SK-N-SH (cell line): ENCODE results near the gene PCDHGA1. TPM values are rescaled to one million over a fixed set of nuclear protein-coding genes. Genes with fewer than 3 reads are reported as not detected.
A peak's percentile ranks its signal among the peaks of the same experiment; 100 is the strongest.

ENCODE experiments used
- CTCF ChIA-PET: fragments of 300-600, 350-600 bp; formaldehyde crosslinking; extraction: SDS; loops from one replicate; lab custom pipeline; 2021; lab: Yijun Ruan, JAX
- POLR2A ChIA-PET: fragments of 350-600 bp; sonication (Branson Sonifier 250); formaldehyde crosslinking; extraction: SDS; loops from one replicate; lab custom pipeline; 2020; ENCODE audit warnings: antibody characterized with exemption, inconsistent platforms; lab: Yijun Ruan, JAX
- DNase-seq: peaks from one replicate; pipeline ENCODE4 v3.0.0; 2012
- H2AFZ ChIP-seq: fragments of 200-600 bp; sonication (generic); 2 replicates; pipeline ENCODE4 v1.8.1; 2016; ENCODE audit warnings: antibody characterized with exemption, mild to moderate bottlenecking, low read depth
- H3F3A ChIP-seq: fragments of 200-600 bp; sonication (generic); replicated peaks from 2 replicates; pipeline ENCODE3; 2016; ENCODE audit warnings: antibody characterized with exemption, mild to moderate bottlenecking; ENCODE audit not compliant: insufficient read depth
- H3K27ac ChIP-seq, 2 experiments: fragments of 200-500 bp in 1 of 2; fragments of 200-600 bp in 1 of 2; sonication (Bioruptor generic) in 1 of 2; sonication (generic), shearing (Covaris generic) in 1 of 2; 2 replicates each; pipeline versions ENCODE4 v1.5.1 to v1.6.1; 2014 to 2016; ENCODE audit warnings: low read depth in 2 of 2, inconsistent platforms in 1 of 2, low read length in 1 of 2, mild to moderate bottlenecking in 1 of 2, mixed read lengths in 1 of 2
- H3K27me3 ChIP-seq: fragments of 200-600 bp; sonication (generic), shearing (Covaris generic); 2 replicates; pipeline ENCODE4 v1.6.1; 2016; ENCODE audit warnings: mixed run types; ENCODE audit not compliant: insufficient read depth
- H3K36me3 ChIP-seq, 2 experiments: fragments of 200-500 bp in 1 of 2; fragments of 200-600 bp in 1 of 2; sonication (Bioruptor generic) in 1 of 2; sonication (generic) in 1 of 2; replicated peaks in 1 of 2; 2 replicates each; pipeline versions ENCODE3 to v1.5.1; 2014 to 2016; ENCODE audit warnings: low read length in 1 of 2, mild to moderate bottlenecking in 1 of 2; ENCODE audit not compliant: insufficient read depth in 2 of 2, control insufficient read depth in 1 of 2
- H3K4me1 ChIP-seq, 2 experiments: fragments of 200-500 bp in 1 of 2; fragments of 200-600 bp in 1 of 2; sonication (Bioruptor generic) in 1 of 2; sonication (generic), shearing (Covaris generic) in 1 of 2; 2 replicates each; pipeline versions ENCODE4 v1.5.1 to v1.6.1; 2014 to 2016; ENCODE audit warnings: low read depth in 1 of 2, low read length in 1 of 2, mixed run types in 1 of 2; ENCODE audit not compliant: insufficient read depth in 2 of 2, control insufficient read depth in 1 of 2
- H3K4me2 ChIP-seq: fragments of 200-600 bp; sonication (generic), shearing (Covaris generic); 2 replicates; pipeline ENCODE4 v1.6.1; 2017; ENCODE audit warnings: mixed run types
- H3K4me3 ChIP-seq, 2 experiments: fragments of 200-500 bp in 1 of 2; fragments of 200-600 bp in 1 of 2; sonication (Bioruptor generic) in 1 of 2; sonication (generic), shearing (Covaris generic) in 1 of 2; 2 replicates each; pipeline versions ENCODE4 v1.5.1 to v1.8.1; 2014 to 2016; ENCODE audit warnings: low read depth in 2 of 2, inconsistent platforms in 1 of 2, low read length in 1 of 2, mild to moderate bottlenecking in 1 of 2, mixed read lengths in 1 of 2, moderate library complexity in 1 of 2
- H3K79me2 ChIP-seq: fragments of 200-600 bp; sonication (generic); 2 replicates; pipeline ENCODE4 v1.8.1; 2017; ENCODE audit warnings: mild to moderate bottlenecking; ENCODE audit not compliant: insufficient read depth
- H3K9ac ChIP-seq: fragments of 200-600 bp; sonication (generic); 2 replicates; pipeline ENCODE4 v1.6.1; 2017; ENCODE audit warnings: mixed run types
- H3K9me2 ChIP-seq: fragments of 200-600 bp; sonication (generic); 2 replicates; pipeline ENCODE4 v1.6.1; 2017; ENCODE audit warnings: mixed run types
- H3K9me3 ChIP-seq: fragments of 200-600 bp; sonication (generic); 2 replicates; pipeline ENCODE4 v1.6.1; 2017; ENCODE audit warnings: mixed run types, mild to moderate bottlenecking, moderate library complexity
- H4K20me1 ChIP-seq: fragments of 200-600 bp; sonication (generic); 2 replicates; pipeline ENCODE4 v1.6.1; 2017; ENCODE audit warnings: mild to moderate bottlenecking, mixed run types; ENCODE audit not compliant: insufficient read depth
- CHD2 ChIP-seq: fragments of 150-350 bp; IDR thresholded peaks from 2 replicates; pipeline ENCODE4 v1.6.1; 2018; ENCODE audit warnings: low read length; ENCODE audit not compliant: partially characterized antibody
- EP300 ChIP-seq, 2 experiments: IDR thresholded peaks; 2 replicates each; pipeline versions ENCODE4 v1.4.0 to v1.6.1; 2012; ENCODE audit warnings: borderline replicate concordance in 1 of 2, low read depth in 1 of 2, low read length in 1 of 2
- FOXJ3 ChIP-seq: sonication (generic); formaldehyde crosslinking; IDR thresholded peaks from 2 replicates; pipeline ENCODE4 v1.5.1; 2020; ENCODE audit warnings: mild to moderate bottlenecking, missing genetic modification reagents
- GATA2 ChIP-seq: sonication (generic); formaldehyde crosslinking; IDR thresholded peaks from 2 replicates; pipeline ENCODE4 v1.5.0; 2020; ENCODE audit warnings: mild to moderate bottlenecking, missing genetic modification reagents
- MEF2A ChIP-seq: IDR thresholded peaks from 2 replicates; pipeline ENCODE4 v1.4.0; 2012; ENCODE audit warnings: low read depth, borderline replicate concordance
- MXI1 ChIP-seq: IDR thresholded peaks from 2 replicates; pipeline ENCODE4 v1.6.1; 2012; ENCODE audit warnings: mild to moderate bottlenecking, low read depth, low read length, improper control_type of control experiment
- PBX3 ChIP-seq: IDR thresholded peaks from 2 replicates; pipeline ENCODE4; 2012
- RCOR1 ChIP-seq: fragments of 150-350 bp; IDR thresholded peaks from 2 replicates; pipeline ENCODE4 v1.6.1; 2017; ENCODE audit warnings: antibody characterized with exemption, low read length
- RFX5 ChIP-seq: IDR thresholded peaks from 2 replicates; pipeline ENCODE4 v1.6.1; 2012; ENCODE audit warnings: mild to moderate bottlenecking, improper control_type of control experiment, low read length
- TCF12 ChIP-seq: IDR thresholded peaks from 2 replicates; pipeline ENCODE4 v1.4.0; 2012
- ZBTB33 ChIP-seq: IDR thresholded peaks from 2 replicates; pipeline ENCODE4 v1.4.0; 2012; ENCODE audit warnings: low read depth, borderline replicate concordance
- WGBS: methylation state at CpG from one replicate; pipeline ENCODE4 v1.1.6; 2017; ENCODE audit warnings: low lambda C conversion rate; 5-methylcytosine and 5-hydroxymethylcytosine counted together
- polyA plus RNA-seq, 3 experiments: library from polyadenylated mRNA; depleted of rRNA; stranded (reverse); fragments of >200 nt; gene quantifications; 2 replicates each; pipeline ENCODE4 v1.2.3, GENCODE V29; 2012
- TF ChIP-seq, protein P1 (sequence below): fragments of 200-600 bp; sonication (generic); IDR thresholded peaks from 2 replicates; pipeline ENCODE4 v1.6.1; 2017; ENCODE audit warnings: antibody characterized with exemption, mild to moderate bottlenecking, moderate library complexity

PCDHGA1 gene
- polyA plus RNA-seq, 1 of the 3 experiments (the other 2 are of a cell fraction): 1.2 TPM

DNA sequence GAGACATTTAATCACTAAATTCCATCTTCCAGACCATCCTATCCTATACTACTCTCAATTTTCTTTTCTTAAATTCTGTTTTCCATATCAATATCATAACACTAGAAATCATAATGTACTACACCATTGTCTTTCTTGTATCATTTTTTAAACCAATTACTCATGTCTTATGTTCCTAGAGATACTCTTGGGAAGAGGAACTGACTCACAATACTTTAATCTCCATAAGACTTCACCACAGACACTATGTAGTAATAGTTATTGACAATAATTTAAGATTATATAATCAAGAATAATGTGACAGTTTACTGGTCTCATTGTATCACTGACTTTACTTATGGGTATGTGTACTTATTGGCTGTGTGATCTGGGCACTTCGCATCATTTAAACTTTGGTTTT, 202.4 kb downstream of the PCDHGA1 start (continued):
- TF ChIP-seq MEF2A: no peak
- TF ChIP-seq PBX3: no peak

DNA sequence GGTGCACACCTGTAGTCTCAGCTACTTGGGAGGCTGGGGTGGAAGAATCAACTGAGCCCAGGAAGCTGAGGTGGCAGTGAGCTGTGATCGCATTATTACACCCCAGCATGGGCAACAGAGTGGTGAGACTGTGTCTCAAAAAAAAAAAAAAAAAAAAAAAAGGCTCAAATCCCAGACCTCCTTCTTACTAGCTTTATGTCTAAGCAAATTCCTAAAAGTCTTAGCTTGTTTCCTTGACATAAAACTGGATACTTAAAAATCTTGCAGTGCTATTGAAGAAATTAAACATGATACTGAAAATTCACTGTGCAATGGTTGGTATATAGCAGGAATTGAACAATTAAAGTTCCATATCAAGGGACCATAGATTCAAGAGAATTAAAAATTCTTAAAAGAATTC, 203.6 kb downstream of the PCDHGA1 start:
- TF ChIP-seq TCF12 (peak; percentile 13; the same call in 1 of the 2 replicates), ZBTB33 (no peak), FOXJ3 (CRISPR knock-in tag) (no peak), RFX5 (no peak)
- TF ChIP-seq, all 33 proteins: peak for 1
- no peak overlapping the region for H2AFZ ChIP-seq
- H3K79me2 ChIP-seq: no peaks in the 10 kb centered on the region; the same call in 1 of the 2 replicates
- H3K27me3 ChIP-seq: no peaks in the 10 kb centered on the region
- peak overlapping the region in 1 of 2 experiments; percentile 75; a peak in 2 of 4 replicates for H3K27ac ChIP-seq
- no peak overlapping the region for H3K4me3 ChIP-seq
- 100% methylated on average over 1 of the region's 1 CpG for WGBS
- no peaks in the 10 kb centered on the region for H4K20me1 ChIP-seq
- peaks cover 11 to 27% of the 10 kb centered on the region in 2 experiments for H3K4me1 ChIP-seq
- POLR2A ChIA-PET: no interaction called here
- H3F3A ChIP-seq: peaks cover 14% of the 10 kb centered on the region
- no peaks in the 10 kb centered on the region for H3K9me2 ChIP-seq
- CTCF ChIA-PET: interaction anchor here (0.8 to 4.9 kb wide), 4 partner anchors 10 to 310 kb away, joined by 3 to 39 read pairs (median 11); partner anchors contain the start of genes PCDHB14 and PCDHGC3
- DNase-seq: no peak
- no peak overlapping the region for H3K4me2 ChIP-seq
- H3K9ac ChIP-seq: no peak overlapping the region
- peaks cover 0 to 25% of the 10 kb centered on the region in 2 experiments for H3K36me3 ChIP-seq
- H3K9me3 ChIP-seq: no peaks in the 10 kb centered on the region

- ChIA-PET POLR2A (no interaction called here), CTCF (interaction anchor here (0.7 to 4.9 kb wide), 5 partner anchors 10 to 311 kb away, joined by 3 to 39 read pairs (median 12); partner anchors contain the start of genes PCDHB14, PCDHGB7 and PCDHGC3)
- peak; percentile 30 for DNase-seq
Measured at GRCh38 chr5:141534492-141535213, 204.3 kb downstream of the PCDHGA1 start.

More at GRCh38 chr5:141534492-141535213, 204.3 kb downstream of the PCDHGA1 start:
- H3F3A ChIP-seq: peaks cover 8% of the 10 kb centered on the region
- H3K9ac ChIP-seq: no peak overlapping the region
- TF ChIP-seq PBX3: no peak
- peak; percentile 42; the same call in 1 of the 2 replicates for TF ChIP-seq RCOR1
- peak; percentile 66 for TF ChIP-seq CHD2
- peak in 1 of 2 experiments; percentile 68; a peak in 1 of 4 replicates for TF ChIP-seq EP300 (IDR thresholded peaks at IDR 0.05; ENCODE audit: borderline replicate concordance in 1 of 2, low read depth in 1 of 2, low read length in 1 of 2)
- TF ChIP-seq, protein P1, sequence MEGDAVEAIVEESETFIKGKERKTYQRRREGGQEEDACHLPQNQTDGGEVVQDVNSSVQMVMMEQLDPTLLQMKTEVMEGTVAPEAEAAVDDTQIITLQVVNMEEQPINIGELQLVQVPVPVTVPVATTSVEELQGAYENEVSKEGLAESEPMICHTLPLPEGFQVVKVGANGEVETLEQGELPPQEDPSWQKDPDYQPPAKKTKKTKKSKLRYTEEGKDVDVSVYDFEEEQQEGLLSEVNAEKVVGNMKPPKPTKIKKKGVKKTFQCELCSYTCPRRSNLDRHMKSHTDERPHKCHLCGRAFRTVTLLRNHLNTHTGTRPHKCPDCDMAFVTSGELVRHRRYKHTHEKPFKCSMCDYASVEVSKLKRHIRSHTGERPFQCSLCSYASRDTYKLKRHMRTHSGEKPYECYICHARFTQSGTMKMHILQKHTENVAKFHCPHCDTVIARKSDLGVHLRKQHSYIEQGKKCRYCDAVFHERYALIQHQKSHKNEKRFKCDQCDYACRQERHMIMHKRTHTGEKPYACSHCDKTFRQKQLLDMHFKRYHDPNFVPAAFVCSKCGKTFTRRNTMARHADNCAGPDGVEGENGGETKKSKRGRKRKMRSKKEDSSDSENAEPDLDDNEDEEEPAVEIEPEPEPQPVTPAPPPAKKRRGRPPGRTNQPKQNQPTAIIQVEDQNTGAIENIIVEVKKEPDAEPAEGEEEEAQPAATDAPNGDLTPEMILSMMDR: no peak
- 0 out of 2 replicates have a peak, but pooled peaks have one; percentile 15 for TF ChIP-seq MXI1
- peak; percentile 86 for TF ChIP-seq TCF12
- TF ChIP-seq GATA2 (CRISPR knock-in tag): peak; percentile 77
- no peak overlapping the region for H3K4me2 ChIP-seq
- peaks cover 0 to 25% of the 10 kb centered on the region in 2 experiments for H3K36me3 ChIP-seq
- no peak overlapping the region for H3K4me3 ChIP-seq
- H3K9me2 ChIP-seq: no peaks in the 10 kb centered on the region
- no peak overlapping the region for H2AFZ ChIP-seq
- H3K79me2 ChIP-seq: no peaks in the 10 kb centered on the region; the same call in 1 of the 2 replicates
- no peaks in the 10 kb centered on the region for H4K20me1 ChIP-seq
- no peaks in the 10 kb centered on the region for H3K27me3 ChIP-seq
- peaks cover 6 to 20% of the 10 kb centered on the region in 2 experiments for H3K4me1 ChIP-seq
- WGBS: 95% methylated on average over 4 of the region's 4 CpGs
- H3K9me3 ChIP-seq: no peaks in the 10 kb centered on the region
- H3K27ac ChIP-seq: peak overlapping the region; percentile 3 to 75; a peak in 3 of 4 replicates
